ENCODE data around the gene CYP4F8. TPM values are rescaled to one million over a fixed set of nuclear protein-coding genes. Genes with fewer than 3 reads are reported as not detected.

The CYP4F8 gene
- total and polyA plus RNA-seq, 4 donors = 0.08 to 0.09 TPM; not detected in 2

DNA sequence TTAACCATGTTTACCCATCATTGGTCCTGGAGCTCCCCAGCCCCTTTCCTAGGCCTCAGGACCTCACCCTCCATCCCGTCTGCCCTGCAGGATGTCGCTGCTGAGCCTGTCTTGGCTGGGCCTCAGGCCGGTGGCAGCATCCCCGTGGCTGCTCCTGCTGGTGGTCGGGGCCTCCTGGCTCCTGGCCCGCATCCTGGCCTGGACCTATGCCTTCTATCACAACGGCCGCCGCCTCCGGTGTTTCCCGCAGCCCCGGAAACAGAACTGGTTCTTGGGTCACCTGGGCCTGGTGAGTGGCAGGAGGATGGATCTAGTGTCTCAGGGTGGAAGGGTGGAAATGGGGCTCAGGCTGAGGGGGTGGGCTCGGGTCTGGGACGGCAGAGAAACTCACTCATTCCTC, 508 bp downstream of the CYP4F8 start:
- no peak overlapping the region for H3K4me3 ChIP-seq (ENCODE audit: low read depth, low read length)
- H3K36me3 ChIP-seq (ENCODE audit: control insufficient read depth, insufficient read depth, low read length) = no peaks in the 10 kb centered on the region
- no peak for DNase-seq (ENCODE audit: low read depth in 4 of 6, low spot score in 6 of 6)
- H3K4me1 ChIP-seq (ENCODE audit: control insufficient read depth, insufficient read depth, low read length) = no peaks in the 10 kb centered on the region
- no peak overlapping the region for H3K27ac ChIP-seq (ENCODE audit: low read depth, low read length)
- H3K27me3 ChIP-seq (ENCODE audit: control insufficient read depth, insufficient read depth, low read length) = peaks cover 2% of the 10 kb centered on the region
- no peaks in the 10 kb centered on the region for H3K9me3 ChIP-seq (ENCODE audit: control insufficient read depth, insufficient read depth, low read length)
- 50% methylated on average over 8 of the region's 14 CpGs for WGBS (ENCODE audit: insufficient coverage)

DNA sequence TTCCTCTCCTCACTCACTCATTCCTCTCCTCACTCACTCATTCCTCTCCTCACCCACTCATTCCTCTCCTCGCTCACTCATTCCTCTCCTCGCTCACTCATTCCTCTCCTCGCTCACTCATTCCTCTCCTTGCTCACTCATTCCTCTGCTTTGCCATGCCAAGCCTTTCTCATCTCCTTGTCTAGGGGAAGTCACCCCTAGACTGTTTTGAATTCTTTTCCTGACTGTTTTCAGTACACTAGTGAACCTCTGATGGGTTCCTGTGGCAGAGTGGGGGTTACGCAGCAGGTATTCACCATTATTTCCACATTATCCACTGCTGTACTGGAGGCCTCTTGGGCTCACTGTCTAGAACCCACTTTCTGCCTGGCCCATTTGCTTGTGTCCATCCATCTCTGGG, 1.2 kb downstream of the CYP4F8 start:
- no peaks in the 10 kb centered on the region for H3K4me1 ChIP-seq (ENCODE audit: control insufficient read depth, insufficient read depth, low read length)
- no peaks in the 10 kb centered on the region for H3K36me3 ChIP-seq (ENCODE audit: control insufficient read depth, insufficient read depth, low read length)
- WGBS (ENCODE audit: insufficient coverage) = 89% methylated on average over 3 of the region's 4 CpGs
- no peak overlapping the region for H3K27ac ChIP-seq (ENCODE audit: low read depth, low read length)
- no peak for DNase-seq (ENCODE audit: low read depth in 4 of 6, low spot score in 6 of 6)
- H3K27me3 ChIP-seq (ENCODE audit: control insufficient read depth, insufficient read depth, low read length) = peaks cover 2% of the 10 kb centered on the region
- no peaks in the 10 kb centered on the region for H3K9me3 ChIP-seq (ENCODE audit: control insufficient read depth, insufficient read depth, low read length)
- H3K4me3 ChIP-seq (ENCODE audit: low read depth, low read length) = no peak overlapping the region

DNA sequence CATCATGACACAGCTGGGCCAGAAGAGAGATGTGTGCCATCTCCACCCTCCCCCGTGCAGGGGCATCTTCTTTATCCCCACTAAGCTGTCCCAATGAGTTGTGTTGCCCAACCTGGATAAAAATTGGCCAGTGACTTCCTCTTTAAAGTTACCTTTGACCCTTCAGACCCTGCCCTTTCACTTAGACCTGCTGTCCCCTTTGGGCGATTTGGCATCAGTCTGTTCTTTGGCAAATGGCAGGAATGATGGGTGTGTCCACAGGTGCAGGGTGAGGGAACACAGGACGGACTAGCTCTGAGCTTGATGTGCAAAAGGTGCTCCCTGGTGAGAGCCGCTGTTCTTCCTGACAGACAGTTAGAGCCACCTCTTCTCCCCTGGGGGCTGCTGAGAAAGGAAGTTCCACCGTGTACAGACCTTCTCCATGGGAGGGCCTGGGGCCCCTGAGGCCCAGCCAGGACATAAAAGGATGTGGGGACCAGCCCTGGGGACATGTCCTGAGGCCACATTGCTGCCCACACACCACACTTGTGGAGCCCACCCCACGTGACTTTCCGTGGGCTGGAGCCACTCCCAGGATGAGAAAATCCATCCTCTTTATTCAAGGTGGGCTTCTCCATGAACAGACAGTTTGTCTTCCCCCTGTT, 1.7 kb downstream of the CYP4F8 start:
- WGBS (ENCODE audit: insufficient coverage) = 61% methylated on average over 4 of the region's 7 CpGs
- no peak overlapping the region for H3K4me3 ChIP-seq (ENCODE audit: low read depth, low read length)

DNA sequence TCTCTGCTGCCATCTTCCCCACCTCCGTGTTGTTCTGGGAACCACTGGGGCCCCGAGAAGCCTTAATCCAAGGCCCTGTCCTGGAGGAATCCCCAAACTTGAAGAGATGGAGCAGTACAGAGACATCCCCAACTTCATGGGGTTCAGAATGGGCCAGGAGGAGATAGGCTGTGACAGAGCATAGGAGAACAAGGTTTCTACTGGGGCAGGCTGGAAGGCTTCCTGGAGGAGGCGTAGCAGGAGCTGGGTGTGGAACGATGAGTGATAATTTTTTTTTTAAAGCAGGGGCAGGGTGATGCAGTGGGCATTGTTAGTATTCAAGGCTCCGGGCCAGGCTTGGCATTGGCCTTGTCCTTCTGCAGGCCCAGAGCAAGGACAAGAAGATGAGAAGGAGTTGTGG, 3.3 kb downstream of the CYP4F8 start:
- 80% methylated on average over 2 of the region's 5 CpGs for WGBS (ENCODE audit: insufficient coverage)
- Histone ChIP-seq H3K36me3 (ENCODE audit: control insufficient read depth, insufficient read depth, low read length) (no peaks in the 10 kb centered on the region), H3K27me3 (ENCODE audit: control insufficient read depth, insufficient read depth, low read length) (peaks cover 2% of the 10 kb centered on the region)

More for the DNA sequence above, 1.7 kb downstream of the CYP4F8 start:
- no peaks in the 10 kb centered on the region for H3K36me3 ChIP-seq (ENCODE audit: control insufficient read depth, insufficient read depth, low read length)
- H3K27me3 ChIP-seq (ENCODE audit: control insufficient read depth, insufficient read depth, low read length) = peaks cover 2% of the 10 kb centered on the region
- H3K4me1 ChIP-seq (ENCODE audit: control insufficient read depth, insufficient read depth, low read length) = no peaks in the 10 kb centered on the region
- H3K27ac ChIP-seq (ENCODE audit: low read depth, low read length) = no peak overlapping the region
- no peaks in the 10 kb centered on the region for H3K9me3 ChIP-seq (ENCODE audit: control insufficient read depth, insufficient read depth, low read length)
- DNase-seq (ENCODE audit: low read depth in 4 of 6, low spot score in 6 of 6) = no peak

DNA sequence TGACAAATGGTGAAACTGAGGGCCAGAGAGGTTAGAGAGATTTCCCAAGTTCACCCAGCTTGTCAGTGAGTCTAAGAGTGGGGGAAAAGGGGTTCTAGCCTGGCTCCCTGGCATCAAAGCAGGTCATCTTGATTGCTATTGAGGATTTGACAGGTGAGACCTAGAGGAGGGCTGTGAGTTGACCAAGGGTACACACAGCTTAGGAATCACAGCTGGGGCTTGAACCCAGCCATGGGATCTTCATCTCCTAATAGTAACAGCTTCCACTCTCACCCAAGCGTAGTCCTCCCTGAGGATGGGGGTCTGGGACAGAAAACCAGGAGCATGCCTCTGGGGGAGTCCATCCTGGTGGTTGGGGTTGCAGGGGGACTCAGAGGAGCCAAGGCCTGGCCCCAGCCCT, 6.8 kb downstream of the CYP4F8 start:
- WGBS (ENCODE audit: insufficient coverage) = no CpG with 5 or more reads among the region's 1 CpG
- H3K27me3 ChIP-seq (ENCODE audit: control insufficient read depth, insufficient read depth, low read length) = peaks cover 8% of the 10 kb centered on the region

More for the DNA sequence above, 3.3 kb downstream of the CYP4F8 start:
- H3K4me1 ChIP-seq (ENCODE audit: control insufficient read depth, insufficient read depth, low read length) = no peaks in the 10 kb centered on the region
- no peak overlapping the region for H3K4me3 ChIP-seq (ENCODE audit: low read depth, low read length)
- no peak overlapping the region for H3K27ac ChIP-seq (ENCODE audit: low read depth, low read length)
- H3K9me3 ChIP-seq (ENCODE audit: control insufficient read depth, insufficient read depth, low read length) = no peaks in the 10 kb centered on the region
- no peak for DNase-seq (ENCODE audit: low read depth in 4 of 6, low spot score in 6 of 6)

DNA sequence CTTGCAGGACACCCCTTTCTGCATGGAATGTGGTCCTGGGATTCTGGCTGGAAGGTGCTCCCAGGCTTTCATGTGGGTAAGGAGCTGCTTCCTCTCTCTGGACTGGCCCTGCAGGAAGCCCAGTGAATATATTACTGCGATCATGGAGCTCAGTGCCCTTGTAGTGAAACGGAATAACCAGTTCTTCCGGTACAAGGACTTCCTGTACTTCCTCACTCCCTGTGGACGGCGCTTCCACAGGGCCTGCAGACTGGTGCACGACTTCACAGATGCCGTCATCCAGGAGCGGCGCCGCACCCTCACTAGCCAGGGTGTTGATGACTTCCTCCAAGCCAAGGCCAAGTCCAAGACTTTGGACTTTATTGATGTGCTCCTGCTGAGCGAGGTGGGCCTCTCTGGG, 8.0 kb downstream of the CYP4F8 start:
- no peak for DNase-seq (ENCODE audit: low read depth in 4 of 6, low spot score in 6 of 6)
- WGBS (ENCODE audit: insufficient coverage) = 68% methylated on average over 11 of the region's 11 CpGs
- H3K9me3 ChIP-seq (ENCODE audit: control insufficient read depth, insufficient read depth, low read length) = no peaks in the 10 kb centered on the region
- H3K27me3 ChIP-seq (ENCODE audit: control insufficient read depth, insufficient read depth, low read length) = peaks cover 8% of the 10 kb centered on the region
- no peaks in the 10 kb centered on the region for H3K4me1 ChIP-seq (ENCODE audit: control insufficient read depth, insufficient read depth, low read length)
- no peak overlapping the region for H3K27ac ChIP-seq (ENCODE audit: low read depth, low read length)
- H3K4me3 ChIP-seq (ENCODE audit: low read depth, low read length) = no peak overlapping the region
- no peaks in the 10 kb centered on the region for H3K36me3 ChIP-seq (ENCODE audit: control insufficient read depth, insufficient read depth, low read length)

More for the DNA sequence above, 6.8 kb downstream of the CYP4F8 start:
- Histone ChIP-seq H3K9me3 (ENCODE audit: control insufficient read depth, insufficient read depth, low read length) (no peaks in the 10 kb centered on the region), H3K36me3 (ENCODE audit: control insufficient read depth, insufficient read depth, low read length) (no peaks in the 10 kb centered on the region), H3K4me1 (ENCODE audit: control insufficient read depth, insufficient read depth, low read length) (no peaks in the 10 kb centered on the region), H3K4me3 (ENCODE audit: low read depth, low read length) (no peak overlapping the region), H3K27ac (ENCODE audit: low read depth, low read length) (no peak overlapping the region)
- no peak for DNase-seq (ENCODE audit: low read depth in 4 of 6, low spot score in 6 of 6)

DNA sequence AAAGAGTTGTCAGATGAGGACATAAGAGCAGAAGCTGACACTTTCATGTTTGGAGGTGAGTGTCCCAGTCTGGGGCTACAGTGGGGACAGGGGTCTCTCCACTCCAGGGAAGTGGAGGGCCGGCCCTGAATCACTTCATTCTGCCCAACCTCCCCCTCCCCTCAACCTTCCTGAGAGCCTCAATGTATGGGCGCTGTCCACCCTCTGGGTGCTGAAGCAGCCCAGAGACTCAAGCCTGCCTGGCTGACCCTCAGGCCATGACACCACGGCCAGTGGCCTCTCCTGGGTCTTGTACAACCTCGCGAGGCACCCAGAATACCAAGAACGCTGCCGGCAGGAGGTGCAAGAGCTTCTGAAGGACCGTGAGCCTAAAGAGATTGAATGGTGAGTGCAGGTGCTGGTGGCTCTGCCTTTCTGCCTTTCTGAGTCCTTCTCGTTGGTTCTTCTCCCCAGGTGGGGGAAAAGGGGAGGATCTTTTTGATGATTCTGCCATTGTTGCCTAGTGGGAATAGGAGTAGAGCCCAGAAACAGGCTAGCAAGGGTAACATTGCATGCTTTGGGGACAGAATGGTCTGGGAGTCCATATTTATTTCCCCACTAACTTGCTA, 8.8 kb downstream of the CYP4F8 start:
- WGBS (ENCODE audit: insufficient coverage) = 12% methylated on average over 9 of the region's 9 CpGs
- peaks cover 11% of the 10 kb centered on the region for H3K27me3 ChIP-seq (ENCODE audit: control insufficient read depth, insufficient read depth, low read length)
- H3K27ac ChIP-seq (ENCODE audit: low read depth, low read length) = no peak overlapping the region
- H3K4me3 ChIP-seq (ENCODE audit: low read depth, low read length) = no peak overlapping the region
- H3K36me3 ChIP-seq (ENCODE audit: control insufficient read depth, insufficient read depth, low read length) = no peaks in the 10 kb centered on the region
- peak in 1 of 6 donors; percentile 15 for DNase-seq (ENCODE audit: low read depth in 4 of 6, low spot score in 6 of 6)
- H3K4me1 ChIP-seq (ENCODE audit: control insufficient read depth, insufficient read depth, low read length) = peaks cover under 1% of the 10 kb centered on the region
- H3K9me3 ChIP-seq (ENCODE audit: control insufficient read depth, insufficient read depth, low read length) = no peaks in the 10 kb centered on the region

DNA sequence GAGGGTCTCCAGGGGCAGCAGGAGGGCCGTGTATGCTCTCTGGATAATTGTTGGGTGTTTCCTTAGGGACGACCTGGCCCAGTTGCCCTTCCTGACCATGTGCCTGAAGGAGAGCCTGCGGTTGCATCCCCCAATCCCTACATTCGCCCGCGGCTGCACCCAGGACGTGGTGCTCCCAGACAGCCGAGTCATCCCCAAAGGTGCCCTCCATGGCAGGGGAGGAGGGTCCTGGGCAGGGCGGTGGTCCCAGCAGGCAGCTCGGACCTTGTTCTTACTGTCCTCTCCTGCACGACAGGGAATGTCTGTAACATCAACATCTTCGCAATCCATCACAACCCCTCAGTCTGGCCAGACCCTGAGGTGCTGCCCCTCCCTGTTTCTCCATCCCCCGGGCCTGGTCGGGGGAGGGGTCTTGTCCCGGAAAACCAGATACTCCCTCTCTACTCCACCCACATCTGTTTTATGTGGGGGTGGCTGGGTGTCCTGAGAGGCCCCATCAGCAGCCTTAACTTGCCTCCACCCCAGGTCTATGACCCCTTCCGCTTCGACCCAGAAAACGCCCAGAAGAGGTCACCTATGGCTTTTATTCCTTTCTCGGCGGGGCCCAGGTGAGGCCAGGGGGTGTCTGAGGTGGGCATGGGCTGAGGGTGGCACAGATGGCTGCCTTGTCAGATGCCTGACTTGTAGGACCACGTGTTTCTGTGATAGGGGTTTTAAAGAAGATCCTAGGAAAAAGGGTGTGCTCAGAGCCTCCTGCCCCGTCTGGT, 13.4 kb downstream of the CYP4F8 start:
- Histone ChIP-seq H3K27me3 (ENCODE audit: control insufficient read depth, insufficient read depth, low read length) (peaks cover 13% of the 10 kb centered on the region), H3K36me3 (ENCODE audit: control insufficient read depth, insufficient read depth, low read length) (no peaks in the 10 kb centered on the region), H3K27ac (ENCODE audit: low read depth, low read length) (no peak overlapping the region), H3K4me1 (ENCODE audit: control insufficient read depth, insufficient read depth, low read length) (peaks cover 7% of the 10 kb centered on the region), H3K4me3 (ENCODE audit: low read depth, low read length) (no peak overlapping the region), H3K9me3 (ENCODE audit: control insufficient read depth, insufficient read depth, low read length) (no peaks in the 10 kb centered on the region)
- no peak for DNase-seq (ENCODE audit: low read depth in 4 of 6, low spot score in 6 of 6)
- 53% methylated on average over 14 of the region's 22 CpGs for WGBS (ENCODE audit: insufficient coverage)

DNA sequence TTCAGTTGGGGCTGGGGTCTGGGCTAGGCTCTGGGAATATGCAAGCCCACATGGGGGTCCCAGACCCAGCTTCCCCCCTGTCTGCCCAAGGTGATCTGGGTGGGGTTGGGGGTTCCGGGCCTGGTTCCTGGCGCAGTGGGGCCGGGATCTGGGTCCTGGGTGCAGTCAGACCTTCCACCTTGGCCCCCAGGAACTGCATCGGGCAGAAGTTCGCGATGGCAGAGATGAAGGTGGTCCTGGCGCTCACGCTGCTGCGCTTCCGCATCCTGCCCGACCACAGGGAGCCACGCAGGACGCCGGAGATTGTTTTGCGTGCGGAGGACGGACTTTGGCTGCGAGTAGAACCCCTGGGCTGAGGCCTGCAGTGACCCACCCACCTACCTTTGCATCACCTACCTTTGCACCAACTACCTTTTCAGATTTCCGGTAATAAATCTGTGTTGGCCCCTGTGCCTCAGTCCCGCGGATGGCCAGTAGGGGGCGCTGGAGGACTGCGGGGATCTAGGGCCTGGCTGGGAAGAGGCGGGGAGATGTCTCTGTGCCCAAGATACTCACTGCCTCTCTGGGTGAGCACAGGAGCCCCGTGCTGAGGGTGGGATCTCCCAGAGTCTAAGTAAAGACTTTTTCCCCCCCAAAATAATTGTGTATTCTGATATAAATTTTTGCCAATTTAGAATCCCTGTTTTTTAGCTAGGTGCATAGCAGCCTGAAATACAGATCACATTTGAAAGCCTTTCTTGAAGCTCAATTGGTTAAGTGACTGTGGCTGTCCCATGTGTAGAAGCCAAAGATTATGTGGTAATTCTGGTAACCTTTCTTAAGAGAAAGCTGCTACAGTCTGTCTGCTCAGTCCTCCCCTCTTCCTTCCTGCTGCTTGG, 14.2 kb downstream of the CYP4F8 start:
- 9% methylated on average over 24 of the region's 25 CpGs for WGBS (ENCODE audit: insufficient coverage)
- Histone ChIP-seq H3K4me1 (ENCODE audit: control insufficient read depth, insufficient read depth, low read length) (peaks cover 7% of the 10 kb centered on the region), H3K4me3 (ENCODE audit: low read depth, low read length) (no peak overlapping the region), H3K9me3 (ENCODE audit: control insufficient read depth, insufficient read depth, low read length) (no peaks in the 10 kb centered on the region), H3K36me3 (ENCODE audit: control insufficient read depth, insufficient read depth, low read length) (no peaks in the 10 kb centered on the region), H3K27me3 (ENCODE audit: control insufficient read depth, insufficient read depth, low read length) (peaks cover 7% of the 10 kb centered on the region), H3K27ac (ENCODE audit: low read depth, low read length) (no peak overlapping the region)
- DNase-seq (ENCODE audit: low read depth in 4 of 6, low spot score in 6 of 6) = peak; percentile 9 to 86 (median 30)
